Spleen (tissue), 11 donors: ENCODE measurements around the gene THSD4. TPM values are rescaled to one million over a fixed set of nuclear protein-coding genes. Genes with fewer than 3 reads are reported as not detected.

Experiments used
- DNase-seq: peaks from one replicate; pipeline ENCODE4 v3.0.0-alpha.2; 2020
- H3K27ac ChIP-seq, 8 donors: fragments of 200-600 bp; sonication (generic) in 7 of 8; 1 replicate in 4 of 8; 2 replicates in 4 of 8; pipeline versions ENCODE4 v1.5.0 to v1.8.0; 2016 to 2021; ENCODE audit warnings: inconsistent platforms in 4 of 8, mild to moderate bottlenecking in 4 of 8, moderate library complexity in 1 of 8
- H3K27me3 ChIP-seq, 7 donors: fragments of 200-600 bp; sonication (generic) in 6 of 7; replicated peaks in 1 of 7; 1 replicate in 4 of 7; 2 replicates in 3 of 7; pipeline versions ENCODE4 v1.5.0 to v1.8.0; 2016 to 2021; ENCODE audit warnings: inconsistent platforms in 3 of 7, mild to moderate bottlenecking in 1 of 7
- H3K36me3 ChIP-seq, 6 donors: fragments of 200-600 bp; sonication (generic) in 5 of 6; 1 replicate in 4 of 6; 2 replicates in 2 of 6; pipeline versions ENCODE4 v1.5.0 to v1.8.0; 2016 to 2021; ENCODE audit warnings: inconsistent platforms in 2 of 6
- H3K4me1 ChIP-seq, 6 donors: fragments of 200-600 bp; sonication (generic) in 5 of 6; 1 replicate in 3 of 6; 2 replicates in 3 of 6; pipeline versions ENCODE4 v1.5.0 to v1.8.0; 2016 to 2021; ENCODE audit warnings: inconsistent platforms in 3 of 6
- H3K4me3 ChIP-seq, 8 donors: fragments of 200-600 bp; sonication (generic) in 7 of 8; 1 replicate in 4 of 8; 2 replicates in 4 of 8; pipeline versions ENCODE4 v1.5.0 to v1.8.0; 2016 to 2021; ENCODE audit warnings: inconsistent platforms in 4 of 8, mild to moderate bottlenecking in 4 of 8, moderate library complexity in 2 of 8
- H3K9me3 ChIP-seq, 8 donors: fragments of 200-600 bp; sonication (generic) in 7 of 8; 1 replicate in 4 of 8; 2 replicates in 4 of 8; pipeline versions ENCODE4 v1.5.0 to v1.8.0; 2016 to 2021; ENCODE audit warnings: inconsistent platforms in 4 of 8
- POLR2A ChIP-seq, 3 donors: fragments of 450-650 bp; IDR thresholded peaks; one replicate each; pipeline ENCODE4 v1.5.1; 2017; ENCODE audit warnings: antibody characterized with exemption in 3 of 3, mild to moderate bottlenecking in 1 of 3
- POLR2AphosphoS5 ChIP-seq, 3 donors: sonication (generic); formaldehyde crosslinking; IDR thresholded peaks; one replicate each; pipeline ENCODE4 v1.5.1; 2017; ENCODE audit warnings: antibody characterized with exemption in 3 of 3
- WGBS, 5 donors: extraction: QIAGEN DNeasy Blood & Tissue Kit in 3 of 5; methylation state at CpG; one replicate each; pipeline versions ENCODE4 v1.1.5 to v1.1.7; 2013 to 2018; 5-methylcytosine and 5-hydroxymethylcytosine counted together
- intact Hi-C: fragments of 100-400 bp; cut with DNase I; formaldehyde crosslinking; loops from one replicate; pipeline ENCODE4 v1.15.0; 2023; ENCODE audit warnings: low total_unique reads
- polyA plus RNA-seq, 3 donors: library from polyadenylated mRNA; stranded (reverse); fragments of 200-250 nt; gene quantifications; one replicate each; pipeline ENCODE4 v1.2.1, GENCODE V29; 2013
- total RNA-seq, 7 donors: library from RNA; depleted of rRNA in 3 of 7; stranded (reverse); fragments of >200 nt in 3 of 7; fragmentation: NEBNext Ultra II Directional in 4 of 7; extraction: Animal tissue kit (Norgen Biotek cat#: 25700) in 4 of 7; gene quantifications; one replicate each; pipeline versions ENCODE4 v1.1.0 to v1.2.1, GENCODE V29; 2016 to 2021
- TF ChIP-seq, protein P1 (sequence below), 11 experiments: fragments of 200-600 bp in 7 of 11; fragments of 450-650 bp in 4 of 11; sonication (generic) in 4 of 11; IDR thresholded peaks in 8 of 11; conservative IDR thresholded peaks in 3 of 11; 1 replicate in 7 of 11; 2 replicates in 4 of 11; pipeline versions ENCODE4 v1.4.0 to v1.8.0; 2016 to 2021; ENCODE audit warnings: antibody characterized with exemption in 11 of 11, inconsistent platforms in 4 of 11, mild to moderate bottlenecking in 1 of 11
- donor health status: healthy with polysubstance abuse.
- donor health status: DM: no; HTN: no; CAD: no; lungs with moderate emphysema.
- donor health status: DM: no; HTN: no; CAD: no.
- donor health status: Bipolar disorder and iron deficiency.
- donor health status: healthy.
- donor health status: DM: no; HTN: no; CAD: no.
- donor health status: DM: yes; HTN: yes; CAD: no.

Gene THSD4
- total and polyA plus RNA-seq, 10 donors, result 0.29 to 11.3 (median 3.4) TPM

DNA sequence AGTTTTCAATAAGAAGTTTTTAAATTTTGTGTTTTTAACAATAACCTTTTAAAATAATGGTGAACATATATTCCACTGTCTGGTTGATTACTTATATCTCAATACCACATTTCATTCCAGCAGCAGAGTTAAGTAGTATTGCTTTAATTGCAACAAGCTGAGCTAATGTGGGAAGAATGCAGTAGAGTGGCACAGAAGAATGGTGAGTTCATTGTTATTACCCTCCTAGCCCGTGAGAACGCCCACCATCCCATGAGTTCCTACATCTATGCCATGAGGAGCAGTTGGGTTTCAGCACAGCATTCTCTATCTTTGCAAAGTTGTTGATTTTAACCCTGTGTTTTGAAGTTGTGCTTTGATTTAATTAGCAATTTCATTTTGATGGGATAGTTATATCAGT is 677.2 kb downstream of the THSD4 start:
- Histone ChIP-seq H3K27ac (no peak overlapping the region), H3K4me3 (no peak overlapping the region), H3K4me1 (no peaks in the 10 kb centered on the region), H3K9me3 (no peaks in the 10 kb centered on the region), H3K27me3 (no peaks in the 10 kb centered on the region), H3K36me3 (no peaks in the 10 kb centered on the region)
- WGBS, 5 donors, result 66 to 82% (median 74%) methylated on average over 2 of the region's 2 CpGs
- no peak for TF ChIP-seq POLR2A (IDR thresholded peaks at IDR 0.05)
- TF ChIP-seq, protein P1, sequence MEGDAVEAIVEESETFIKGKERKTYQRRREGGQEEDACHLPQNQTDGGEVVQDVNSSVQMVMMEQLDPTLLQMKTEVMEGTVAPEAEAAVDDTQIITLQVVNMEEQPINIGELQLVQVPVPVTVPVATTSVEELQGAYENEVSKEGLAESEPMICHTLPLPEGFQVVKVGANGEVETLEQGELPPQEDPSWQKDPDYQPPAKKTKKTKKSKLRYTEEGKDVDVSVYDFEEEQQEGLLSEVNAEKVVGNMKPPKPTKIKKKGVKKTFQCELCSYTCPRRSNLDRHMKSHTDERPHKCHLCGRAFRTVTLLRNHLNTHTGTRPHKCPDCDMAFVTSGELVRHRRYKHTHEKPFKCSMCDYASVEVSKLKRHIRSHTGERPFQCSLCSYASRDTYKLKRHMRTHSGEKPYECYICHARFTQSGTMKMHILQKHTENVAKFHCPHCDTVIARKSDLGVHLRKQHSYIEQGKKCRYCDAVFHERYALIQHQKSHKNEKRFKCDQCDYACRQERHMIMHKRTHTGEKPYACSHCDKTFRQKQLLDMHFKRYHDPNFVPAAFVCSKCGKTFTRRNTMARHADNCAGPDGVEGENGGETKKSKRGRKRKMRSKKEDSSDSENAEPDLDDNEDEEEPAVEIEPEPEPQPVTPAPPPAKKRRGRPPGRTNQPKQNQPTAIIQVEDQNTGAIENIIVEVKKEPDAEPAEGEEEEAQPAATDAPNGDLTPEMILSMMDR (IDR thresholded peaks at IDR 0.05 in 8 of 11, conservative IDR thresholded peaks at IDR 0.05 in 3 of 11), result no peak
- TF ChIP-seq POLR2AphosphoS5 (IDR thresholded peaks at IDR 0.05), result no peak
- intact Hi-C loops, result no loop called here
- no peak for DNase-seq

DNA sequence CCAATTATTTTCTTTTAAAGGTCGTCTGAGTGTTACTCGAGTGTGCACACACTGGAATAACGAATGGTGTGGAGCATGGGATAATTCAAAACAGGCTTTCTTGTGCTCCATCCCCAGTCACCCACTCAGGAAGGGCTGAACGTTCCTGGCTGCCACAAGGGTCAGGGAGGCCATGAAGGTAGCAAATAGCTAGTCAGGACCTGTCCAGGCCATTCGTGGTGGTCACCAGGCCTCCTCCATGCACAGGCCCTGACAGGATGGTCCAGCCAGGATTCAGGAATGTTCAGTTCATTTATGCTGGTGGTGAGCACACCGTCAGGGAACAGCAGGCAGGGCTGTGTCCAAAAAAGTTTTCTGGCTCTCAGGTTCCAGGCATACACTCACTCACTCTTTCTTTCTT is 683.4 kb downstream of the THSD4 start:
- DNase-seq, result no peak
- intact Hi-C loops, result no loop called here
- H3K36me3 ChIP-seq, result no peaks in the 10 kb centered on the region
- peaks cover 0 to 39% (median 0%) of the 10 kb centered on the region in 7 donors for H3K27me3 ChIP-seq
- no peaks in the 10 kb centered on the region for H3K4me1 ChIP-seq
- no peak for TF ChIP-seq POLR2A (IDR thresholded peaks at IDR 0.05)
- WGBS, 5 donors, result 71 to 82% (median 78%) methylated on average over 6 of the region's 6 CpGs
- no peak overlapping the region for H3K4me3 ChIP-seq
- no peaks in the 10 kb centered on the region for H3K9me3 ChIP-seq
- H3K27ac ChIP-seq, result no peak overlapping the region

DNA sequence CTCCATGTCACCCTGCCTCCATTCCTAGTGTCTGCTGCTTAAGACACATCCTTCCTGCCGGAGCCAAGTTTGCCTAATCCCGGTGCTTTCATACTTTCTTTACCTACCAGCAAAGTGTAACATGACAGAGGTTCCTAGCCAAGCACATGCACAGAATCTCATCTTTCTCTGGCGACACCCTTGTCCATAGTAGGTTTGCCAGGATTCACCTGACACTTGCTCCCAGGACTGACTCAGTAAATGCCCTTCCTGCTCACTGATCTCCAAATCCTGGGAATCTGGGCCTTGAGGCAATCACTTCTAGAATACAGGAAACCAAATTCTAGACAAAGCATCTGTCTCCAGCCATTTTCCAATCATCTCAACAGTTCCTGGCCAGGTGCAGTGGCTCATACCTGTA is 684.9 kb downstream of the THSD4 start:
- Histone ChIP-seq H3K4me3 (no peak overlapping the region), H3K27ac (no peak overlapping the region), H3K4me1 (no peaks in the 10 kb centered on the region), H3K27me3 (peaks cover 0 to 42% (median 0%) of the 10 kb centered on the region in 7 donors), H3K36me3 (no peaks in the 10 kb centered on the region), H3K9me3 (no peaks in the 10 kb centered on the region)
- no peak for DNase-seq
- intact Hi-C loops, result no loop called here
- WGBS, 5 donors, result 82 to 98% (median 84%) methylated on average over 3 of the region's 3 CpGs
- TF ChIP-seq POLR2A (IDR thresholded peaks at IDR 0.05) (no peak), POLR2AphosphoS5 (IDR thresholded peaks at IDR 0.05) (no peak)
- TF ChIP-seq, protein P1 (IDR thresholded peaks at IDR 0.05 in 8 of 11, conservative IDR thresholded peaks at IDR 0.05 in 3 of 11), result no peak

DNA sequence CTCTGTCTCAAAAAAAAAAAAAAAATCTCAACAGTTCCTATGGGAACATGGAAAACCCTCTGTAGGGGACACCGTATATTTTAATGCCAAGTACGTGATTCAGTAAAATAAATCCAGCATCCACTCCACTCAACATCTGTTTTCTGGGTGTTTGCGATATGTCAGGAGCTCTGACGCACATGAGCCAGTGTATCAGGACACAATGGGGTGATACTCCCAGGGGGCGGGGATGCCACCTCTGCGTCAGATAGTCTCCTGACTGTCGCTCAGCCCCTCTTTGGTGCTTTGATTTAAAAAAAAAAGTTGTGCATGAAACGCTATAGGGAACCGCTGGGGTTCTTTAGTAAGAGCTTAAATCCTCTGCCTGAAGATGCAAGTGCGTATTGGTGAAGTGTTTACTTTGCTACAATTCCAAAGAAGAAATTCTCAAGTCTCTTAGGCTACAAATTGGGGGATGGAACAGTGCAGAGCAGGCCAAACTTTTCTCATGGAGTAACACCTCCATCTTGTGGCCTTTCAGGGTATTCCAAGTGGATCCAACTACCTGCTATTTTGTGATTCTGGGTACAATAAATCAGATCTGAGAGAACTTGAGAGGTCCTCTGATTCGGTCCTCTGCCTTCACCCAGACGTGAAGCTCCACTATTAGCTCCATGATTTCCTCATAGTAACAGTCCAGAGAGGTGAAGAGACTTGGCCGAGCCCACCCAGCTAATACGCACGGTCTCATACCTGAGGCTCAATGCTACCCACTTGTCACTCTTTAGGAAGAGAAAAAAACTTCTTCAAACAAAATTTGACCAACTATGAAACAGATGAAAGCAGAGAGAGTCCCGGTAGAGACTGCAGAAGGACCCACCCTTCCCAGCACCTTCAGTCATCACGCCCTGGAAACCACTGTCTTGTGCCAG is 685.8 kb downstream of the THSD4 start:
- Histone ChIP-seq H3K4me3 (no peak overlapping the region), H3K36me3 (no peaks in the 10 kb centered on the region), H3K4me1 (no peaks in the 10 kb centered on the region), H3K27me3 (peaks cover 0 to 48% (median 0%) of the 10 kb centered on the region in 7 donors), H3K27ac (no peak overlapping the region), H3K9me3 (no peaks in the 10 kb centered on the region)
- intact Hi-C loops, result no loop called here
- no peak for DNase-seq
- WGBS, 5 donors, result 65 to 69% (median 68%) methylated on average over 17 of the region's 17 CpGs
- TF ChIP-seq, protein P1 (IDR thresholded peaks at IDR 0.05 in 8 of 11, conservative IDR thresholded peaks at IDR 0.05 in 3 of 11), result peak; percentile 42 to 72 (median 61)
- no peak for TF ChIP-seq POLR2AphosphoS5 (IDR thresholded peaks at IDR 0.05)
- TF ChIP-seq POLR2A (IDR thresholded peaks at IDR 0.05), result no peak
